HK-2 (cell line): Measurements from ENCODE around the gene STXBP5L.
"Not testable (repeated sequence)": the region's sequence is repeated elsewhere in the genome, so short reads cannot be mapped to it uniquely, and the experiment has no call there.

Source experiments
- DNase-seq: peaks from one replicate; pipeline ENCODE4 v3.0.0-alpha.2; 2018; ENCODE audit not compliant: unreplicated experiment

STXBP5L gene

DNA sequence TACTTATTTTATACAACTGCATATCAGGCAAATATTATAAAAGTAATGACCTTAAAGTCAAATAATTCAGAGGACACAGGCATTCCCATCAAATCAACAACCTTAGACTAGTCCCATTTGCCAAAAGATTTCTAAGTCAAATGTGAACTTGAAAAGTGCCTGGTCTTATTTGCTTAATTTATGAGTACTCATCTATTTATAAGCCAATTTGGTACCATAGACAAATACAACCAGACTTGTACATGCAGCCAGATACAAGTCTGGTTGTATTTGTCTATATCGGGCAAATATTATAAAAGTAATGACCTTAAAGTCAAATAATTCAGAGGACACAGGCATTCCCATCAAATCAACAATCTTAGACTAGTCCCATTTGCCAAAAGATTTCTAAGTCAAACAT, 322.2 kb downstream of the STXBP5L start:
- not testable (repeated sequence) for DNase-seq

DNA sequence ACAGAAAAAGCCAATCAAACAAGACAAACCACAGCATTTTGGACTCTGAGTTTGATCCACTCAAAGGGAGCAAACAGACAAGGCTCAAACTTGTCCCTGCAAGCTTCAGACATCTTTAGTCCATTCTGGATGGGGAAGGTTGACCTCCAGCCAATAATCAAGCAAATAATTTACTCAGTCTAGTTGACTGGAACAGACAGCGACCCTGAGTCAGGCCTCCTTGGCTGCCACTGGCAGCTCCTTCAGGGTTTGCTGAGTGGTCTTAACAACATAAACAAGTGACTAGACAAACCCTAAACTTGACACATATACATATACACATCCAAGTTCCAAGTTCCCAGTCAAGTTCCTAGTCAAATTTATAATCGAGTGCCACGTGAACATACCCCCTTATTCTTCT, 323.9 kb downstream of the STXBP5L start:
- DNase-seq: no peak

DNA sequence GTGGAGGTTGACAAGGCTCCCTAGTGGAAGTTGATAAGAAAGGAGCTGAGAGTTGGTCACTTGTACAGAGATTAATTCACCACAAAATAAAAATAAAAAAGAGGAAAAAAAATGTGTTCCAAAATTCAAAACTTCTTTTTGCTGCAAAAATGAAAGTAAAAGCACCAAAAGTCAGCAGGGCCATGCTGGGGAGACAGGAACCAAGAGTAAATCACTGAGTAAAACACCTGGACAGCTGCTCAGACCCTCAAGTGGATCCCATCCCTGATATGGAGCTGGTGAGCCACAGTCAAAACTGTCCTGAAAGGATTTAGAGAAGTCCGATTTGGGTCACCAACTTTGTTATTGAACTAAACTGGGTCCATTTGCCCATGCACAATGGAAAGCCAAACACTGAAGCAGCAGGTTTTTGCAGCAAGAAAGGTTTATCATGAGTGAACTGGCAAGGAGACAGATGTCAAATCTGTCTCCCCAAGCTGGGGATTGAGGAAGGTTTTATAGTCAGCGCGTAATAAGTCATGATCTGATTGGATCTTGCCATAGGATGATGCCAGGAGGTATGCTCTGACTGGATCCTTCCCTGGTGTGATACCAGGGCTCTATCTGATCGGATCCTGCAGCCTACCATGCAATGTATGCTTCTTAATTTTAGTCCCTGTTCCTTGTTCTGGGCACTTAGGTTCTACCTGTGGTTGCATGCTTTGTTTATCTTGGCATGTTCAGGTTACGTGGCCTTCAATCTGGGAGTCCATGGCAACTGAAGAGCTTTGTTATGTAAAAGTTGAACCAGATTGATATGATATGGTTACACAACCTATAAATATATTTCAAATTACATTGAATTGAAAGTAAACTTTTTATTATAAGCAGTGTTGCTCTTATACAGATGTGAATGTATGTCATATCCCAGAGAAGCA, 324.6 kb downstream of the STXBP5L start:
- no peak for DNase-seq

DNA sequence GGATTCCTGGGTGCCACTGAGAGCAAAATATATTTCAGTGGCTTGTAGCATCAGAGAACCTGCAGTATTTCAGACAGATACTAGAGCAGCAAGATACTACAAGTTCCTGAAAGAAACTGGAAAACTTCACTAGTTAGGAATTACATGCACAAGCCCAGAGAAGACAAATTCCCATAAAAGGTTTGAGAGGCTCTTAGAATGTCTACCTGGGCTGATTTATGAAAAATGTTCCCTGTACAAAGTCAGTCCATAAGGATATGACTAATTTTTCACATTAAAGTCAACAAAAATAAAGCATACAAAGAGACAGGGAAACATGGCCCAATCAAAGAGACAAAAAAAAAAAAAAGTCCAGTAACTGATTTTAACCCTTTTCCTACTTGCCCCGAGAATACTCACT, 335.2 kb downstream of the STXBP5L start:
- no peak for DNase-seq

DNA sequence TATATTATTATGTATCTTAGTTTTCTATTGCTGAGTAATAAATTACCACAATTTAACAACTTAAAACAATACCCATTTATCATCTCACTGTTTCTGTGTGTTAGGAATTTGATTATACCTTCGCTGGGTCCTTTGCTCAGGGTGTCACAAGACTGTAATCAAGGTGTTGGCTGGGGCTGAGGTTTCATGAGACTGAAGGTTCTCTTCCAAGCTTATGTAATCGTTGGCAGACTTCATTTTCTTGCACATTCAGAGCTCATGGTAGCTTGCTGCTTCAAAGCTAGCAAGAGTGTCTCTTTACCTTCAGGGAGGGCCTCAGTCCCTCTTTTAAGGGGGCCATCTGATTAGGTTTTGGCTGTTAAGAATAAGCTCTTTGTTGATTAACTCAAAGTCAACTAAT, 344.7 kb downstream of the STXBP5L start:
- no peak for DNase-seq

DNA sequence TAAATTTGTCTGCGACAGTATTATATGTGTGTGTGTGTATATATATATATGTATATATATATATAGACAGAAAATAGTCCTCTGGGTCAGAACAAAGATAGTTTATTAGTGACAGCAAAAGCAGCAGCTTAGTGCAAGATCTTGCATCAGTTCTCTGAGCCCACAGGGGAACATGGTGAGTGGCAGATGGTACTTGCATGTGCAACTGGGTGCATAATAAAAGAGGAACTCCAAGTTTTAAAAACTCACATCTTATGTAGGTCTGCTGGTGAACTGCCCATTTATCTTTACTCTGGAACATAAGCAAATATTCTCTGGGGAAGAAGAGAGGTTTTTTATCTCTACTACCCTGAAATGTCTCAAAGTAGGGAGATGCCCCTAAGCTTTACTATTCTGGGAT, 361.4 kb downstream of the STXBP5L start:
- DNase-seq: no peak

DNA sequence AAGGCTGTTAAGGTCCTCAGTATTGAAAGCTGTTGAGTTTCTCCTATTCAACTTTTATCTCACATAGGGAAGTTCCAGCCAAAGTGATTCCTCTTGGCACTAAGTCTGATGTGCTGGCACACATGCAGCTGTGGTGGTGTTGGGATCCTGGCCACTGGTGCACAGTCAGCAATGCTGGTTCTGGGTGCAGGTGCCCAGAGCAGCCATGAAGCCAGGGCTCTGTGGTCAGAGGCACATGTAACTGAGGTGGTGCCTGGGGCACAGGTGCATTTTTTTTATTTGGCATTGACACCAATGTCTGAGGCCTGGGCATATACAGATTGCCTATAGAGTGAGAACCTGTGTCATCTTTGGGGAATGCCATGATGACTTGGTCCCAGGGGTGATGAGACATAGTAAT, 366.4 kb downstream of the STXBP5L start:
- no peak for DNase-seq

DNA sequence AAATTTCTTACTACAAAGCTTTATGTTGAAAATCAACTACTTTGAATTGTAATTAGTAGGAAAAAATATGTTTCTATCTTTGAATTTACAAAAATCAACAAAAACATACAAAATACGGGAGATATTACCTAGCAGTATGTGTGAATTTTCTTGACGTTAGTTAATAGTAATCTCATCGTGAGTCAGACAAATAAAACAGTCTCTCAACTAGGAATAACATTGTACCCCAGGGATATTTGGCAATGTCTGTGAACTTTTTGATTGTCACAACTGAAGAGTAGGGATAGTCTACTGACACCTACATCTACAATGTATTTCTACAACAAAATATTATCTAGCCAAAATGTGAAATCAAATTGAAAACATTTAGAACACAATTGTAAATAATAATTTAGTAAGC, 387.4 kb downstream of the STXBP5L start:
- DNase-seq: no peak

DNA sequence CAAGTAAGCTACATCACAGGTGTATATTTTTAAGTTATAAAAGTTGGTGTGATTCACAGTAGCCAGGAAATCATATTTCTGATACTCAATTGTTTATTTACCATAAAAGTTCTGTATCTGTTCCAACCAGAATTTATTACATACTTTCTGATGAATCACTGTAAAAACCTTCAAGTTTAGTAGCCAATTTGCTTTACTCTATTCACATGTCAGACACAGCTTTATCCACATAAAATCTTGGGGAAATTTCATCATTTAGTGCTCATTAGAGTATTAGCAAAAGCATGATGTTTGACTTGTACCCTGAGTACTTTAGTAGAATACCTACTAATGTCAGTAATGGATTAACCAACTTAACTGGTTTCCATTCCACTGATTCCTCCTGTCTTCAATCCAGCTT, 388.0 kb downstream of the STXBP5L start:
- DNase-seq: no peak

DNA sequence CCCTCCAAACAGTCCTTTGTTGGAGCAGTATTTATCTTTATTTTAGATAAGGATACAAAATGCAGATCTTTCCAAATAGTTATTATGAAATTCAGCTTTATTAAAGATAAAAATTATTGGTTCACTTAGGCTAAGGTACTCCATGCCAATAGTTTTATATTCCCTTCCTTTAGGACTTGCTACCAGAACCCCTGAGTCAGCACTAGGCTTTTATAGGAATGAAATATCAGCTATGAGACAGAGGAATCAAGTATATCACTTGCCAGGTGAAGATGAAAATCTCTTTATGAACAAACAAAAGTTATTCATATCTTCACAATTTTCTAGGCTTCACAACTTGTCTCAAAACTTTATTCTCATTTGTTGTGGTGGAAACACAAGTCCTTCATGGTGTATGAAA, 416.3 kb downstream of the STXBP5L start:
- no peak for DNase-seq

DNA sequence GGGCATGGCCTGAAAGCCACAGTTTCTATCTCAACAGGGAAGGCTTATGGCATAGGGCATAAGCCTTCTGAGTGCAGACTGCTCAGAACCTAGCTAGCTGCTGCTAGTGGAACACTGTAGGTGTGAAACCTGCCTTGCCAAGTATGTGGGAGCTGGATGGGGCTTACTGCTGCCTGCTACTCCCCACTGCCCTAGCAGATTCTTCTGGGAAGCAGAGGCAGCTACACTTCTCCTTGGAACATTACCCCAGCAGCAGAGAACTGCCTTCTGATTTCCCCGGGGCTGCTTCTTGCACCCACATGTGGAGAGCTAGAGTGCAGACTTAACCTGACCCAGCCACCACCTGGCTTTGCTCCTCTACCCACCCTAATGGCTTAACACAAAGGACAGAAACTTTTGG, 422.1 kb downstream of the STXBP5L start:
- no peak for DNase-seq

DNA sequence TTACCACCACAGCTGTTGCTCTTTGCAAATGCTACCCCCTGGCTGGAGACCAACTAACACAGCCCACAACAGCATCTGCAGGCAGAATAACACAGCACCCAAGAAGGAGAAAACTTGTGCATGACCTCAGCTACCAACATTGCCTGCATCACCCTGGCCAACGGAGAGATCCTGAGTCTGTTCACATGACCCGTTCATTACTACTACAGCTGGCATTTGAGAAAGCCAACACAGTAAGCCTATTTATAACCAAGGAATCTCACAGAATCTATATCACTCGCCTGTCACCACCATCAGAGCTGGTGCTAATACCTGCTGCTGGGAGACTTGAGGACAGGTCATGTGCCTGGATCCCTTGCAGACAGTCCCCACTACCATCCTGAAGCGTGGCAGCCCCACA, 422.6 kb downstream of the STXBP5L start:
- no peak for DNase-seq

DNA sequence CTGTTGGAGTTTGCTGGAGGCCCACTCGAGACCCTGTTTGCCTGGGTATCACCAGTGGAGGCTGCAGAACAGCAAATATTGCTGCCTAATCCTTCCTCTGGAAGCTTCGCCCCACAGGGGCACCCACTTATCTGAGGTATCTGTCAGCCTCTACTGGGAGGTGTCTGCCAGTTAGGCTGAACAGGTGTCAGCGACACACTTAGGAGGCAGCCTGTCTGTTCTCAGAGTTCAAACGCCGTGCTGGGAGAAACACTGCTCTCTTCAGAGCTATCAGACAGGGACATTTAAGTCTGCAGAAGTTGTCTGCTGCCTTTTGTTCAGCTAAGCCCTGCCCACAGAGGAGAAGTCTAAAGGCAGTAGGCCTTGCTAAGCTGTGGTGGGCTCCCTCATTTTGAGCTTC, 448.0 kb downstream of the STXBP5L start:
- DNase-seq: not testable (repeated sequence)

DNA sequence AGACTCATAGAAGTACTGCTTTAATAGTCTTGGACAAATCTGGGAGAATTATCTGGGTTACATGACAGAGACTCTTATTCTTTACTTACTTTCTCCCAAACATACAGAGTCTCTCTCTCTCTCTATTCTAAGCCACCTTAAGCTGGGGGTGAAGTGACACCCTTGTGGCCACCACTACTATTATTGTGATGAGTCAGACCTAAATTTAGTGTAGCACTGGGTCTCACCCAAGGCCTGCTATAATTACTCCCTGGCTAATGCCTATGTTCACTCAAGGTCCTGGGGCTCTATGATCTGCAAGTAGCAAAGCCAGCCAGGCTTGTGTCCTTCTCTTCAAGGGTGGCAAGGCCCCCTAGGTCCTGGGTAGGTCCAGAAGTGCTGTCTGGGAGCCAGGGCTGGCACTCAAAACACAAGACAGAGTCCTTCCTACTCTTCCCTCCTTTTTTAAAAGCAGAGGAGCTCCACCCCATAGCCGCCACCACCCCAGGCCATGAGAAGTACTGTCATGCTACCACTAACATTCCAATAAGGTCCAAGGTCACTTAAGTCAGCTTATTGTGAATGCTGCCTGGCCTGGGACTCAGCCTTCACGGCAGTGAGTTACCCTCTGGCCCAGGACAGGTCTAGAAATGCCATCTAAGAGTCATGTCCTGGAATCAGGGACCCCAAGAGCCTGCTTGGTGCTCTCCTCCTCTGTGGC, 454.2 kb downstream of the STXBP5L start:
- DNase-seq: no peak

DNA sequence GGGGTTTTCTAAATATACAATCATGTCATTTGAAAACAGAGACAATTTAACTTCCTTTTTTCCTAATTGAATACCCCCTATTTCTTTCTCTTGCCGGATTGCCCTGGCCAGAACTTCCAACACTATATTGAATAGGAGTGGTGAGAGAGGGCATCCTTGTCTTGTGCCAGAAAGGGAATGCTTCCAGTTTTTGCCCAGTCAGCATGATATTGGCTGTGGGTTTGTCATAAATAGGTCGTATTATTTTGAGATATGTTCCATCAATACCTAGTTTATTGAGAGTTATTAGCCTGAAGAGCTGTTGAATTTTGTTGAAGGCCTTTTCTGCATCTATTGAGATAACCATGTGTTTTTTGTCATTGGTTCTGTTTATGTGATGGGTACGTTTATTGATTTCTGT, 480.3 kb downstream of the STXBP5L start:
- not testable (repeated sequence) for DNase-seq

DNA sequence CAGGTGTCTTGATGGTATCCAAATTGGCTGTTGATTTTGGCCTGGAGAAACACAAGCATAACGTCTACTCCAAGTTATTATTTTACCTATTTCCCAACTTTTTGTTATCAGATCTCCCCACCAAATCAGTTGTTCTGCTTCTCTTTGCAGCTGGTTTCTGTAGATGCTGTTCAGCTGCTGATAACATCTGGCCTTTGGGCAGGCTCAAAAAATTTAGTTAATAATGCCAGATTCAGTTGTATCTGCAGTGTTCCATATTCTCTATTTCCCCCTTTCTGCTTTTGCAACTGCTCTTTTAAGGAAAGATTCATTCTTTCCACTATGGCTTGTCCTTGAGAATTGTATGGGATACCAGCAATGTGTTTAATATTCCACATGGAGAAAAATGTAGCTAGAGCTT, 488.0 kb downstream of the STXBP5L start:
- DNase-seq: not testable (repeated sequence)

DNA sequence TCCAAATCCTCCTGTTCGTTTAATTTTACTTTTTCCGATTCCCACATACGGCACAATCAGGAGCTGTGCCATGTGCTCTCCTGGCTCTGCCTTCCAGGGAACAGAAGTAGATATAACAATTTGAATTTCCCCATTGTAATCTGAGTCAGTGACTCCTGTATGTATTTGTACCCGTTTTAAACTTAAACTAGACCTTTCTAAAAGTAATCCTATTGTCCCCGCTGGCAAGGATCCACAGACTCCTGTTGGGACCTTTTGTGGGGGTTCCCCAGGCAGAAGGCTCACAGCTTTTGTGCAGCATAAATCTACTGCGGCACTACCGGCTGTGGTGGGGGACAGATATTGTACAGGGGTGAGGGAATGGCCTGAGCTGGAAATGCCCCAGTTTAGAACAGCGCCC, 490.0 kb downstream of the STXBP5L start:
- DNase-seq: not testable (repeated sequence)

DNA sequence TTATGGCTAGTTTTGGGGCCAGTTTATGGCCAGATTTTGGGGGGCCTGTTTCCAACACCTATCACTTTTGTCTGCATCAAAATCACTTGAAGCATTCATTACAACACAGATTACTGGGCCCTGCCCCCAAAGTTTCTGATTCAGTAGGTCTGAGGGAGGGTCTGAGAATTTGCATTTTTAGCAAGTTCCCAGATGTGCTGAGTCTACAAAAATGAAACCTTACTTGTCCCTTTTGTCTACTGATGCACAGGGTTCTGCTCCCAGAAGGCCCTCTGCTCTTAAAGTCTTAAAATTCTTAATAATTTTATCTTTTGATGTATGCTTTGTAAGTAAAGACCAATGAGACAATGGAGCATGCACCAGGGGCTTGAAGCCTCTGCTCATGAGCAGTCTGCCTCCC, 491.8 kb downstream of the STXBP5L start:
- DNase-seq: no peak

DNA sequence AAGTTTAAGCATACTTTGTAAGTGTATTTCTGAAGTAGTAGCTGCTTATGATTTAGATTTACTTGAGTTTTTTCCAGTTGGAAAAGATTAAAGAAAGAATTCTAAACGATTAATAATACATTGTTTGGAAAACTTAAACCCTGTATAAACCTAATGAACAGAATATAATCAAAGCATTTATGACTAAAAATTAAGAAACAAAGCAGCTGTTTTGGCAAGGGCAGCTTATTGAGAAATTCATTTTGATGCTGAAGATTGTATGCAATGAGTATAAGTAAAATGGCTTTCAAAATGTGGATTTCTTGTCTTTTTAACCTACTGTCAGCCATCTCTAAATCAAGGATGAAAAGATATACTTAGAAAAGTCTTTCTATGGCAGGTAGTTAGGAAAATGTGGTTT, 497.6 kb downstream of the STXBP5L start:
- no peak for DNase-seq

DNA sequence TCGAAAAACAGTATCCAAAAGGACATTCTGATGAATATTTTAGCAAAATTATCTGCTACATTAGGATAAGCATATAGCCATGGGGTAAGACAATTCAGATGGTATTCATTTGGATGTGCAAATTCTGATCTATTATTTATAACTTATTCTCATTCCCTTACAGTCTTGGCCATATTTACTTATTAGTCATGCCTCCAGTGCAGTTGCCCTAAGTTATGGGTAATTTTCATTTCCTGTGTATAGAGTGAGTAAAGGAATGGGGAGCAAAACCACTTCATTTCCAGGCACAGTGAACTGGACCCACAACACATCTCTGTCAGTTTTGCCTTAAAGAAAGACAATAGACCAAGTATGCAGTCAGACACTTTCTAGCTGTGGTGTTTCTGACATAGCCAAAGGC, 503.5 kb downstream of the STXBP5L start:
- DNase-seq: no peak

DNA sequence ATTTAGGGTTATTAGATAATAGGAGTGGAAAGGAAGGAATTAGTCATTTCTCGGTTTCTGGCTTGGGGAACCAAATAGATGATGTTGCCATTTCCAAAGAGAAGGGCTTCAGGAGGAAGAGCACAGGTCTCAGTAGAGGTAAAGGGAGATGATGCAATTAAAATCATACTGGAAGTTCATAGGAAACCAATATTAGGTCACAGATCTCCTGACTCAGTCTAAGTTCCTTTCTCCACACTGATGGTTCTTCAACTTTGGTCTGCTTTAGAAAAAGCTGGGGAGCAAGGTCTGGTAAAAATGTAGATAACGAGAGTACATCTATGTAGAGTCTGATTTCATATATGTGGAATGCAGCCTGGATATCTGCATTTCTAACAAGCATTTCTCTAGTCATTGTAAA, 506.9 kb downstream of the STXBP5L start:
- DNase-seq: no peak

DNA sequence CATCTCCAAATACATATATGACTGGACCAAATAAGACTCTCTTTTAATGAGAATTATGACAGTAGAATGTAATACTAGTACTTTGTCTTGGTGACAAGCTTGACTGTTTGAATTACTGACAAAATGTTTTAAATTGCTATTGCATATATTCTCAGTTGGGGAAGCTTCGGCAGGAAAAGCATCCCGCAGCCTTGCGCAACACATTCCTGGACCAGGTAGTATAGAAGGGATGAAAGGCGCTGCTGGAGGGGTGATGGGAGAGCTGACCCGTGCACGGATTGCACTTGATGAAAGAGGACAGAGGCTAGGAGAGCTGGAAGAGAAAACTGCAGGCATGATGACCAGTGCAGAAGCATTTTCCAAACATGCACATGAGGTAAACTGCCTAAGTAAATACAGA, 510.2 kb downstream of the STXBP5L start:
- no peak for DNase-seq

DNA sequence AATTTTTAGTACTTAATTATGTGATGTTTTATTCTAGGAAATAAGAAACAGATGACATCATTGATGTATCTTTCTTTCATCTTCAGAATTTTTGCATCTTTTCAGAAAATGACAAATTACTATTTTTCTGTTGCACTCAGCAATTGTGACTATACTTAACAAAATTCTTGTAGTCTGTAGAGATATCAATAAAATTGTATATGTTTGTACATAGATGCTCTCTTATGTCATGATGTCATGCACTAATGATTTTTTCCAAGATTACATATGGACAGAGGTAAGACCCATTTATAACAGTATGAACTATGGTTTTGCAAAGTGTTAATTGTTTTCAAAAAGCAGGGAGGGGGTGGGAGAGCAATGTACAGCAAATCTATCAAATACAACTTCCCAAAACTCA, 516.5 kb downstream of the STXBP5L start:
- no peak for DNase-seq
